Bronchial epithelial cell (primary cell): ENCODE results near the gene PPM1L. TPM values are rescaled to one million over a fixed set of nuclear protein-coding genes. Genes with fewer than 3 reads are reported as not detected.
A peak's percentile ranks its signal among the peaks of the same experiment; 100 is the strongest.

Experiments
- DNase-seq: peaks from one replicate; pipeline ENCODE4 v3.0.0-alpha.2; 2010; ENCODE audit warnings: low read depth
- FAIRE-seq: peaks from 2 replicates; lab custom pipeline; 2011; peaks lifted over from hg19 to GRCh38; lab: Jason Lieb, UNC
- H3K27me3 ChIP-seq: 2 replicates; pipeline ENCODE4 v1.5.1; 2011; ENCODE audit warnings: low read length; ENCODE audit not compliant: control insufficient read depth, insufficient read depth
- H3K36me3 ChIP-seq: 2 replicates; pipeline ENCODE4 v1.5.1; 2011; ENCODE audit warnings: low read length; ENCODE audit not compliant: control insufficient read depth, insufficient read depth
- H3K4me3 ChIP-seq: 2 replicates; pipeline ENCODE4 v1.5.1; 2011; ENCODE audit warnings: mild to moderate bottlenecking, low read depth, low read length, control low read depth
- CTCF ChIP-seq: IDR thresholded peaks from 2 replicates; pipeline ENCODE4 v1.5.1; 2011; ENCODE audit warnings: mild to moderate bottlenecking, moderate library complexity, low read length, control low read depth, inconsistent platforms; ENCODE audit not compliant: insufficient read depth, severe bottlenecking
- total RNA-seq: library from RNA; depleted of rRNA; stranded (reverse); fragments of >200 nt; gene quantifications from 2 replicates; pipeline ENCODE4 v1.2.1, GENCODE V29; 2014

The PPM1L gene
- total RNA-seq, 1 donor from 2014 or later: 3.2 TPM

- no peaks in the 10 kb centered on the region for H3K36me3 ChIP-seq
- peak overlapping the region; percentile 49 for H3K4me3 ChIP-seq
- DNase-seq (peak; percentile 83), FAIRE-seq (no peak)
- peaks cover 11% of the 10 kb centered on the region for H3K27me3 ChIP-seq
- TF ChIP-seq CTCF: no peak
Observed at GRCh38 chr3:160754855-160755747, 930 bp upstream of the PPM1L start.

- peaks cover 11% of the 10 kb centered on the region for H3K27me3 ChIP-seq
- TF ChIP-seq CTCF: no peak
- DNase-seq (no peak), FAIRE-seq (no peak)
- H3K4me3 ChIP-seq: no peak overlapping the region
- H3K36me3 ChIP-seq: no peaks in the 10 kb centered on the region
Observed at GRCh38 chr3:160757233-160758106, 1.4 kb downstream of the PPM1L start.

- no peak for TF ChIP-seq CTCF
- H3K4me3 ChIP-seq: no peak overlapping the region
- FAIRE-seq (no peak), DNase-seq (no peak)
- H3K27me3 ChIP-seq: peaks cover 11% of the 10 kb centered on the region
- no peaks in the 10 kb centered on the region for H3K36me3 ChIP-seq
Observed at GRCh38 chr3:160758929-160759577, 3.0 kb downstream of the PPM1L start.

GRCh38 chr3:160763073-160763472 lies 7.0 kb downstream of the PPM1L start:
- no peak overlapping the region for H3K4me3 ChIP-seq
- DNase-seq (no peak), FAIRE-seq (no peak)
- H3K27me3 ChIP-seq: no peaks in the 10 kb centered on the region
- TF ChIP-seq CTCF: no peak
- no peaks in the 10 kb centered on the region for H3K36me3 ChIP-seq

GRCh38 chr3:160765211-160765610 lies 9.2 kb downstream of the PPM1L start:
- DNase-seq: no peak
- no peak for FAIRE-seq
- Histone ChIP-seq H3K4me3 (no peak overlapping the region), H3K27me3 (no peaks in the 10 kb centered on the region), H3K36me3 (no peaks in the 10 kb centered on the region)
- TF ChIP-seq CTCF: no peak
